GM21515 (cell line): ENCODE data around the gene GRAMD2A.

ENCODE experiments used
- ATAC-seq: cut with Tn5 transposase; IDR thresholded peaks from one replicate; pipeline ENCODE4 v1.9.1; 2021; ENCODE audit not compliant: unreplicated experiment

Gene GRAMD2A

GRCh38 chr15:72168808-72169190 is 28.8 kb downstream of the GRAMD2A start:
- ATAC-seq, result no peak

GRCh38 chr15:72168131-72168807 is 29.3 kb downstream of the GRAMD2A start:
- ATAC-seq, result no peak

DNA sequence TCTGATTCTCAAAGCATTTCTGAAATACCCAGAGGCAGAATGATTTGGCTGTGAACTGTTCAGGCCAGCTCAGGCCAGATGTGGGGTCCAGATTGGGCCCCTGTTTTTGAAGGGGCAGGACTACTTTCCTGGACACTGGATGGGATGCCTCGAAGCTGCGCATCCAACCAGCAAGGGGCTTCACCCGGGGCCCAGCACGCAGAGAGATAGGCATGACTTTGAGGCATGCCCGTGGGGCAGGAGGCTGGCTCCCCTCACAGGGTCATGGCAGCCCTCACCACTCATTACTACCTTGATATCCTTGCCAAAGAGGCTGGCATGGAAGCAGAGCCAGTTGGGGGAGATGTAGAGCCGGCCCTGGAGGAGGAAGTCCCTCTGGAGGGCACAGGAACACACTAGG is 30.1 kb downstream of the GRAMD2A start:
- no peak for ATAC-seq

DNA sequence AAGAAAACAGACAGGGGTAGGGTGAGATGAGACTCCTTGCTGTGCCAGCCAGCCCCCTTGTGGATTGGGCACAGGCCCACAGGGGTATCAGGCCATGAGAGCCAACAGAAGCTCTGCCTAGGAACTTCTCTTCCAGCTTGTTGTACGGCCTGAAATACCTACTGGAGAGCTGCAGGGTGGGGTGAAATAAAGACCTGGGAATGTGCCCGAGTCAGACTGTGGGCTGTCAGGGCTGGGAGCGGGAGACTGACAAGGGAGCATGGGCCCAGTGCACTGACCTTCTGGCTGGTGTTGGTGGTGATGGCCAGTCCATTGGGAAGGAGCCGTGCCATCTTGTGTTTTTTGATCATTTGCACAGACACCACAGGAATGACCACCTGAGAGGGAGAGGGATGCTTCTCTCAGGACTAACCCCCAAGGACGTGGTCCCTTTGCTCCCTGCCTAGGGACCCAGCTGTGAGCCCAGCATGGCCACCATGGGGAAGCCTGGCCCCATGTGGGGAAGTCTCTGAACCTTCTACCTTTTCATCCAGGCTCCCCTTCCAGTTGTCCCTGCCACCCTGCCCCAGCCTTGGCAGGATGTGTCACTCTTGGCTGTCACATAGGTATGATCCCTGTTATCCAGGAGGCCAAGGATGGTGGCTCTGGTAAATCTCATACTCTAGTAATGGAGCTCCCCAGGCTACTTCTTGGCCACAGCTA is 30.7 kb downstream of the GRAMD2A start:
- no peak for ATAC-seq

DNA sequence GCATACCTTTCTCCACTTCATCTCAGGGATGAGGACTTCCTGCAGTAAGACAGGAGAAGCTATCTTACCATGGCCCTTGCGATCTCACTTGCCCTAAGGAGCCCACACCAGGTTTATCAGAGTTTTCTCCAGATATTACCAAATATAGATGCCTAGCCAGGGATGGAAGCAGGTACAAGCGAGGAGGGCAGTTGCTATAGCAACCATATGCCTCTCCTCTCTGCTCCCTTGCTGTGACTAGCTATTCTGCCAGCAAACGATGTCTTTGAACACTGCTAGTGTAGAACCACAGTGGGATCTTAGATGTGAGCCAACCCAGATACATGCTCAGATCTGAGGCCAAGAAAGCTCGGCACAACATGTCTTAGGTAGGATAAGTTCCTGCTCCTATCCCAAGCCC is 33.9 kb downstream of the GRAMD2A start:
- no peak for ATAC-seq

GRCh38 chr15:72162569-72162968 is 35.0 kb downstream of the GRAMD2A start:
- no peak for ATAC-seq

GRCh38 chr15:72161361-72162132 is 36.0 kb downstream of the GRAMD2A start:
- no peak for ATAC-seq

DNA sequence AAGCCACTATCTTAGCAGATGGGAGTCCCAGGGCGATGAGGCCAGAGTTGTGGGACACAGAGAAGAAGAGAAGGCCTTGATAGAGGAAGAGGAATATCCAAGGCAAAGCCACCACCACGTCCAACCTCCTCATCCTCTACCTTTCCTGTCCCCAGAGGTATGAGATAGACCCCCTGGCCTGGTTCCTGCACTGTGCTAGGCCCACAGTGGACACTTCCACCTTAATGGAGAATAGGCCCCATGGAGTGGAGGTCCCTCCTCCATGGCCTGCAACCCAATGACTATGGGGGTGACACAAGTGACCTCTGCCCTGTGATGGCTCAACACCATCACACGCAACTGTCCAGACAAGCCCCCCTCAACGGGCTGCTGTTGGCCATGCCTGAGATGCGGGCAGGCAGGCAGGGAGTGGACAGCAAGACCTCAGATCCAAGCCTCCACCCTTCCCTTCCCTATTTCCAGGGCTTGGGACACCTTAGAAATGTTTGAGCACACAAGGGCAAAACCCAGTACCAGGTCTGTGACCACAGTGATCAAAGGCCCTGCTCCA is 36.8 kb downstream of the GRAMD2A start:
- no peak for ATAC-seq

GRCh38 chr15:72156928-72157327 is 40.7 kb downstream of the GRAMD2A start:
- no peak for ATAC-seq

GRCh38 chr15:72155635-72156616 is 41.7 kb downstream of the GRAMD2A start:
- ATAC-seq, result peak; percentile 69

DNA sequence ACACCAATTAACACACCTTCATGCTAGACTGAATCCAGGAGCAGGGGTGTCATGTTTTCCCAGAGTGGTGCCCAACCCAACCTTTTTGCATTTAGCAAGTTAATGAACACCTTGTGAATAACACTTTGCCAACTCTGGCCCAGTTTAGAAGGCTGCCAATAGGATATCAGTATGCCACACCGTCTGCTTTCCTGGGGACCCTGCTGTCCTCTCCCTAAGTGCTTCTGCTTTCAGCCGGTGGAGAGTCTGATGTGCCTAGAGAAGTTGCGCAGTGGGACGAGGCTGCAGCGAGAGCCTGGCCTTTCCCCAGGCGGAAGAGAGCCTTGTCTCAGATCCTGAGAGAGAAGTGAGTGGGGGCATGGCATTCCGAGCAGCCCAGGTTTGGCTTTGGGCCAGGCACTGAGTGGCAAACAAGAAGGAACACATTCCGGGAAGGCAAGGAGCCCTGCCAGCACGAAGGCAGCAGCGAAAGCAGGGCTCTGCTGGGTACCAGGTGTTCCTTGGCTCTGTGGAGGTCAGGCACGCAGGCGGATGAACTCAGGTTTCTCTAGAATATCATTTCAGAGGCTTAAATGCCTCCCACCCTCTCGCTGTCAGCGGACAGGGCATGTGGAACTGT is 42.5 kb downstream of the GRAMD2A start:
- ATAC-seq, result no peak

GRCh38 chr15:72154316-72154715 is 43.3 kb downstream of the GRAMD2A start:
- no peak for ATAC-seq

- ATAC-seq, result no peak
Measured at GRCh38 chr15:72153269-72154000, 44.2 kb downstream of the GRAMD2A start.

DNA sequence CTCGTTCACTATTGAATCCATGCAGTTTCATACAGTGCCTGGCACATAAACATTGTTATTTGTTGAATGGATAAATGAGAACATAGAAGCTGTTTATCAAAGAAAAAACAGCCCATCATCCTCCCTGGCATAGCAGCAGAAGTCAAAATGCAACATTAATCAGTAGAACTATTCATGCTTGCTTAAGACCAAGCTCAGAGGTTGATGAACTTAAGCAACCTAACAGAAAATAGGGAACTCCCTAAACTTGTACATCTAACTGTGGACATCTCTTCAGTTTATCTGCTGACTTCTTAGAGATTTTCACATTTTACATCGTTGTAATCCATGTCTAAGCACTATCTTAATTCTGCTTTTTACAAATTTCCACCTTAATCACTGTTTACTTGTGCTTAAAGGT is 50.2 kb downstream of the GRAMD2A start:
- ATAC-seq, result no peak

- ATAC-seq, result no peak
Measured at GRCh38 chr15:72146934-72147333, 50.7 kb downstream of the GRAMD2A start.

- ATAC-seq, result no peak
Measured at GRCh38 chr15:72146221-72146620, 51.4 kb downstream of the GRAMD2A start.

- ATAC-seq, result peak; percentile 99
Measured at GRCh38 chr15:72141171-72142084, 56.2 kb downstream of the GRAMD2A start.

DNA sequence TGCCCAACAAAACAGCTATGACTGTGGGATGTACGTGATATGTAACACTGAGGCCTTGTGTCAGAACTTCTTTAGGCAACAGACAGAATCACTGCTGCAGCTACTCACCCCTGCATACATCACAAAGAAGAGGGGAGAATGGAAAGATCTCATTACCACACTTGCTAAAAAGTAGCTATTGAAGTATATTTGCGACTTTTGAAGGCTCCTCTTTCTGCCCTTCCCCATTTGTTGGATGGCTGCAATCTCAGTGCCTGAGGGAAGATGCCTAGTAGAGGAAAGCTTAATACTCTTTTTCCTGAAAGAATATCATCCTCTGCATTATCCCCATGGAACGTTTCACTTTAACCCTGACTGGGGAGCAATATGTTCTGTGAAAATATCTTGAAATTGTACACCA is 57.5 kb downstream of the GRAMD2A start:
- ATAC-seq, result no peak
